ENCODE measurements around the gene SART3. TPM values are rescaled to one million over a fixed set of nuclear protein-coding genes. Genes with fewer than 3 reads are reported as not detected.

The SART3 gene
- polyA plus RNA-seq, 1 of the 3 experiments (the other 2 are of a cell fraction): 28.9 TPM

DNA sequence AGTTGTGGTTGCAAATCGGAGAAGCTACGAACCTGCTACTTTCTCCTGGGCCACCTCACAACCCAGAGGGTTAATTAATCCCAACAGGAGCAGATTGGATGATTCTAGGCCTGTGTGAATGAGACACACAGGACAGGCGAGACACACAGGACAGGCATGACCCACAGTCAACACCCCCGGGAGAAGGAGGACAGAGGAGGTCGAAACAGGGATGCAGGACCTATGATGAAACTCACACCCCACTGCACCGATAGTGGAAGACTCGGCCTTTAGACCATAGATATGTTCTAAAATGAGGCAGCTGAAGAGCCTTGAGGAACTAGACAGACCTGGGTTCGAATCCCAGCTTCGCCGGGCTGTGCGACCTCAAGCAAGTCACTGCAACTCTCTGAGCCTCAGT is 25.3 kb upstream of the SART3 start:
- Histone ChIP-seq H3K4me3 (ENCODE audit: low read depth in 2 of 2, low read length in 1 of 2) (no peak overlapping the region), H3K27ac (ENCODE audit: low read depth in 2 of 2, low read length in 1 of 2) (no peak overlapping the region), H3K79me2 (ENCODE audit: insufficient read depth) (no peaks in the 10 kb centered on the region), H3K4me2 (no peak overlapping the region), H2AFZ (ENCODE audit: low read depth) (no peak overlapping the region), H3K4me1 (ENCODE audit: control insufficient read depth in 1 of 2, insufficient read depth in 2 of 2, low read depth in 1 of 2, low read length in 1 of 2) (peaks cover 0 to 20% of the 10 kb centered on the region in 2 experiments; a peak in 1 of 4 replicates), H3F3A (replicated peaks; ENCODE audit: insufficient read depth) (no peaks in the 10 kb centered on the region), H3K27me3 (ENCODE audit: insufficient read depth) (no peaks in the 10 kb centered on the region), H3K36me3 (replicated peaks in 1 of 2; ENCODE audit: control insufficient read depth in 1 of 2, insufficient read depth in 2 of 2, low read length in 1 of 2) (no peaks in the 10 kb centered on the region), H3K9me3 (no peaks in the 10 kb centered on the region), H4K20me1 (ENCODE audit: insufficient read depth) (no peaks in the 10 kb centered on the region), H3K9me2 (no peaks in the 10 kb centered on the region), H3K9ac (no peak overlapping the region)
- 82% methylated on average over 9 of the region's 11 CpGs for WGBS (ENCODE audit: low lambda C conversion rate)
- peak; percentile 14 for DNase-seq
- CTCF ChIA-PET: interaction anchor here (0.9 to 1.5 kb wide), 3 partner anchors 16 to 32 kb away, joined by 3 to 9 read pairs (median 3); no protein-coding TSS in a partner anchor
- POLR2A ChIA-PET: no interaction called here
- TF ChIP-seq POLR2AphosphoS5 (IDR thresholded peaks at IDR 0.05; ENCODE audit: low read depth, low read length) (no peak), EP300 (IDR thresholded peaks at IDR 0.05; ENCODE audit: borderline replicate concordance in 1 of 2, low read depth in 1 of 2, low read length in 1 of 2) (no peak), FOSL2 (IDR thresholded peaks at IDR 0.05; ENCODE audit: borderline replicate concordance, low read depth) (no peak), EZH2phosphoT487 (IDR thresholded peaks at IDR 0.05; ENCODE audit: borderline replicate concordance, low read depth) (no peak), RFX5 (IDR thresholded peaks at IDR 0.05; ENCODE audit: low read length) (no peak), NFIC (IDR thresholded peaks at IDR 0.05; ENCODE audit: borderline replicate concordance) (no peak), YY1 (IDR thresholded peaks at IDR 0.05; ENCODE audit: low read depth) (no peak), FOXM1 (IDR thresholded peaks at IDR 0.05; ENCODE audit: low read depth) (no peak), TCF12 (IDR thresholded peaks at IDR 0.05) (no peak), GABPA (IDR thresholded peaks at IDR 0.05; ENCODE audit: low read depth) (no peak), JUND (IDR thresholded peaks at IDR 0.05) (no peak), RAD21 (IDR thresholded peaks at IDR 0.05; ENCODE audit: low read length) (no peak)
- TF ChIP-seq, protein P1, sequence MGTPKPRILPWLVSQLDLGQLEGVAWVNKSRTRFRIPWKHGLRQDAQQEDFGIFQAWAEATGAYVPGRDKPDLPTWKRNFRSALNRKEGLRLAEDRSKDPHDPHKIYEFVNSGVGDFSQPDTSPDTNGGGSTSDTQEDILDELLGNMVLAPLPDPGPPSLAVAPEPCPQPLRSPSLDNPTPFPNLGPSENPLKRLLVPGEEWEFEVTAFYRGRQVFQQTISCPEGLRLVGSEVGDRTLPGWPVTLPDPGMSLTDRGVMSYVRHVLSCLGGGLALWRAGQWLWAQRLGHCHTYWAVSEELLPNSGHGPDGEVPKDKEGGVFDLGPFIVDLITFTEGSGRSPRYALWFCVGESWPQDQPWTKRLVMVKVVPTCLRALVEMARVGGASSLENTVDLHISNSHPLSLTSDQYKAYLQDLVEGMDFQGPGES (IDR thresholded peaks at IDR 0.05; ENCODE audit: low read depth, low read length): no peak
- TF ChIP-seq, protein P2, sequence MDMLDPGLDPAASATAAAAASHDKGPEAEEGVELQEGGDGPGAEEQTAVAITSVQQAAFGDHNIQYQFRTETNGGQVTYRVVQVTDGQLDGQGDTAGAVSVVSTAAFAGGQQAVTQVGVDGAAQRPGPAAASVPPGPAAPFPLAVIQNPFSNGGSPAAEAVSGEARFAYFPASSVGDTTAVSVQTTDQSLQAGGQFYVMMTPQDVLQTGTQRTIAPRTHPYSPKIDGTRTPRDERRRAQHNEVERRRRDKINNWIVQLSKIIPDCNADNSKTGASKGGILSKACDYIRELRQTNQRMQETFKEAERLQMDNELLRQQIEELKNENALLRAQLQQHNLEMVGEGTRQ (IDR thresholded peaks at IDR 0.05; ENCODE audit: borderline replicate concordance, low read depth, low read length): no peak
- TF ChIP-seq, protein P3, sequence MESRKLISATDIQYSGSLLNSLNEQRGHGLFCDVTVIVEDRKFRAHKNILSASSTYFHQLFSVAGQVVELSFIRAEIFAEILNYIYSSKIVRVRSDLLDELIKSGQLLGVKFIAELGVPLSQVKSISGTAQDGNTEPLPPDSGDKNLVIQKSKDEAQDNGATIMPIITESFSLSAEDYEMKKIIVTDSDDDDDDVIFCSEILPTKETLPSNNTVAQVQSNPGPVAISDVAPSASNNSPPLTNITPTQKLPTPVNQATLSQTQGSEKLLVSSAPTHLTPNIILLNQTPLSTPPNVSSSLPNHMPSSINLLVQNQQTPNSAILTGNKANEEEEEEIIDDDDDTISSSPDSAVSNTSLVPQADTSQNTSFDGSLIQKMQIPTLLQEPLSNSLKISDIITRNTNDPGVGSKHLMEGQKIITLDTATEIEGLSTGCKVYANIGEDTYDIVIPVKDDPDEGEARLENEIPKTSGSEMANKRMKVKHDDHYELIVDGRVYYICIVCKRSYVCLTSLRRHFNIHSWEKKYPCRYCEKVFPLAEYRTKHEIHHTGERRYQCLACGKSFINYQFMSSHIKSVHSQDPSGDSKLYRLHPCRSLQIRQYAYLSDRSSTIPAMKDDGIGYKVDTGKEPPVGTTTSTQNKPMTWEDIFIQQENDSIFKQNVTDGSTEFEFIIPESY (IDR thresholded peaks at IDR 0.05; ENCODE audit: borderline replicate concordance, low read depth): no peak
- TF ChIP-seq, protein P4, sequence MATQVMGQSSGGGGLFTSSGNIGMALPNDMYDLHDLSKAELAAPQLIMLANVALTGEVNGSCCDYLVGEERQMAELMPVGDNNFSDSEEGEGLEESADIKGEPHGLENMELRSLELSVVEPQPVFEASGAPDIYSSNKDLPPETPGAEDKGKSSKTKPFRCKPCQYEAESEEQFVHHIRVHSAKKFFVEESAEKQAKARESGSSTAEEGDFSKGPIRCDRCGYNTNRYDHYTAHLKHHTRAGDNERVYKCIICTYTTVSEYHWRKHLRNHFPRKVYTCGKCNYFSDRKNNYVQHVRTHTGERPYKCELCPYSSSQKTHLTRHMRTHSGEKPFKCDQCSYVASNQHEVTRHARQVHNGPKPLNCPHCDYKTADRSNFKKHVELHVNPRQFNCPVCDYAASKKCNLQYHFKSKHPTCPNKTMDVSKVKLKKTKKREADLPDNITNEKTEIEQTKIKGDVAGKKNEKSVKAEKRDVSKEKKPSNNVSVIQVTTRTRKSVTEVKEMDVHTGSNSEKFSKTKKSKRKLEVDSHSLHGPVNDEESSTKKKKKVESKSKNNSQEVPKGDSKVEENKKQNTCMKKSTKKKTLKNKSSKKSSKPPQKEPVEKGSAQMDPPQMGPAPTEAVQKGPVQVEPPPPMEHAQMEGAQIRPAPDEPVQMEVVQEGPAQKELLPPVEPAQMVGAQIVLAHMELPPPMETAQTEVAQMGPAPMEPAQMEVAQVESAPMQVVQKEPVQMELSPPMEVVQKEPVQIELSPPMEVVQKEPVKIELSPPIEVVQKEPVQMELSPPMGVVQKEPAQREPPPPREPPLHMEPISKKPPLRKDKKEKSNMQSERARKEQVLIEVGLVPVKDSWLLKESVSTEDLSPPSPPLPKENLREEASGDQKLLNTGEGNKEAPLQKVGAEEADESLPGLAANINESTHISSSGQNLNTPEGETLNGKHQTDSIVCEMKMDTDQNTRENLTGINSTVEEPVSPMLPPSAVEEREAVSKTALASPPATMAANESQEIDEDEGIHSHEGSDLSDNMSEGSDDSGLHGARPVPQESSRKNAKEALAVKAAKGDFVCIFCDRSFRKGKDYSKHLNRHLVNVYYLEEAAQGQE (IDR thresholded peaks at IDR 0.05; ENCODE audit: low read depth, low read length): no peak
- TF ChIP-seq, protein P5, sequence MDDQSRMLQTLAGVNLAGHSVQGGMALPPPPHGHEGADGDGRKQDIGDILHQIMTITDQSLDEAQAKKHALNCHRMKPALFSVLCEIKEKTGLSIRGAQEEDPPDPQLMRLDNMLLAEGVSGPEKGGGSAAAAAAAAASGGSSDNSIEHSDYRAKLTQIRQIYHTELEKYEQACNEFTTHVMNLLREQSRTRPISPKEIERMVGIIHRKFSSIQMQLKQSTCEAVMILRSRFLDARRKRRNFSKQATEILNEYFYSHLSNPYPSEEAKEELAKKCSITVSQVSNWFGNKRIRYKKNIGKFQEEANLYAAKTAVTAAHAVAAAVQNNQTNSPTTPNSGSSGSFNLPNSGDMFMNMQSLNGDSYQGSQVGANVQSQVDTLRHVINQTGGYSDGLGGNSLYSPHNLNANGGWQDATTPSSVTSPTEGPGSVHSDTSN (IDR thresholded peaks at IDR 0.05): no peak
- TF ChIP-seq, protein P6, sequence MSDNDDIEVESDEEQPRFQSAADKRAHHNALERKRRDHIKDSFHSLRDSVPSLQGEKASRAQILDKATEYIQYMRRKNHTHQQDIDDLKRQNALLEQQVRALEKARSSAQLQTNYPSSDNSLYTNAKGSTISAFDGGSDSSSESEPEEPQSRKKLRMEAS (IDR thresholded peaks at IDR 0.05; ENCODE audit: low read depth): no peak
